Activated CD4-positive, alpha-beta T cell treated with anti-CD3 and anti-CD28 coated beads, Interleukin-2, amount 50 U/mL, for 24 hours (primary cell): Measurements from ENCODE around the gene OTUD4.
"Not testable (repeated sequence)": the region's sequence is repeated elsewhere in the genome, so short reads cannot be mapped to it uniquely, and the experiment has no call there.

Source experiments
- DNase-seq, 2 donors: peaks; one replicate each; pipeline ENCODE4 v3.0.0-alpha.2; 2020; ENCODE audit warnings: low read depth in 1 of 2, low spot score in 1 of 2

The OTUD4 gene, protein sequence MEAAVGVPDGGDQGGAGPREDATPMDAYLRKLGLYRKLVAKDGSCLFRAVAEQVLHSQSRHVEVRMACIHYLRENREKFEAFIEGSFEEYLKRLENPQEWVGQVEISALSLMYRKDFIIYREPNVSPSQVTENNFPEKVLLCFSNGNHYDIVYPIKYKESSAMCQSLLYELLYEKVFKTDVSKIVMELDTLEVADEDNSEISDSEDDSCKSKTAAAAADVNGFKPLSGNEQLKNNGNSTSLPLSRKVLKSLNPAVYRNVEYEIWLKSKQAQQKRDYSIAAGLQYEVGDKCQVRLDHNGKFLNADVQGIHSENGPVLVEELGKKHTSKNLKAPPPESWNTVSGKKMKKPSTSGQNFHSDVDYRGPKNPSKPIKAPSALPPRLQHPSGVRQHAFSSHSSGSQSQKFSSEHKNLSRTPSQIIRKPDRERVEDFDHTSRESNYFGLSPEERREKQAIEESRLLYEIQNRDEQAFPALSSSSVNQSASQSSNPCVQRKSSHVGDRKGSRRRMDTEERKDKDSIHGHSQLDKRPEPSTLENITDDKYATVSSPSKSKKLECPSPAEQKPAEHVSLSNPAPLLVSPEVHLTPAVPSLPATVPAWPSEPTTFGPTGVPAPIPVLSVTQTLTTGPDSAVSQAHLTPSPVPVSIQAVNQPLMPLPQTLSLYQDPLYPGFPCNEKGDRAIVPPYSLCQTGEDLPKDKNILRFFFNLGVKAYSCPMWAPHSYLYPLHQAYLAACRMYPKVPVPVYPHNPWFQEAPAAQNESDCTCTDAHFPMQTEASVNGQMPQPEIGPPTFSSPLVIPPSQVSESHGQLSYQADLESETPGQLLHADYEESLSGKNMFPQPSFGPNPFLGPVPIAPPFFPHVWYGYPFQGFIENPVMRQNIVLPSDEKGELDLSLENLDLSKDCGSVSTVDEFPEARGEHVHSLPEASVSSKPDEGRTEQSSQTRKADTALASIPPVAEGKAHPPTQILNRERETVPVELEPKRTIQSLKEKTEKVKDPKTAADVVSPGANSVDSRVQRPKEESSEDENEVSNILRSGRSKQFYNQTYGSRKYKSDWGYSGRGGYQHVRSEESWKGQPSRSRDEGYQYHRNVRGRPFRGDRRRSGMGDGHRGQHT

DNA sequence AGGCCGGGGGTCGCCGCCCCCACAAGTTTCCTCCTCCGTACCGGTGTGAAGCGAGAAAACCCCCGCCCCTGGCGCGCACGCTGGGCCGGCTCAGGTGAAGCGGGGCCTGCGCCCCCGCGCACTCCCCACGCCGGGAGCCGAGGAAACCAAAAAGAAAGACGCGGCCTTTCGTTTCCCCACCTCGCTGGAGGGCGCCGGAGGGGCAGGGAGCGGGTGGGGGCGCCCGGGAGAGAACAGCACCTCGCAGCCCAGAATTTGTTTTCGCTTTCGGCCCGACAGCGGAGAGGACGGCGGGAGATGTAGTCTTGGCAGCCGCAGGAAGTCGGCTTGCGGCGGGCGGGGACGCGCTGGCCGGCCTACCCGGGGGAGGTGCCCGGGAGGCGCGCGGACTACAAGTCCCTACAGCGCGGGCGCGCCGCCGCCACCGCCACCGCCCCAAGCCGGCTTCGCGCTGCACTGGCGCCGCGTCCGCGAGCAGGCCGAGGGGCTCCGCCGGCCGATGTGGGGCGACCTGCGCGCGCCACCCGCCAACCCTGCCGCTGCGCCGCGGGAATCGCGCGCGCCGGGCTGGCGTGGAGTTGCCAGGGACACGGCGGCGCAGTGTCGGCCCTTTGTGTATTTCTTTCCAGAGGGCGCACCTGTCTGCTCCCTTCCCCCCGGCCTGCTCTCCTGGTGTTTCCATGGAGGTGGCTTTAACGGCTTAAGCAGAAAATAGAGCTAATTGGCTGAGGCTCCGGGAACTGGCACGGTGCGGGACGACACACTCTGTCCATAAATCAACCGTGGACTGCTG lies at the start of gene OTUD4:
TSS of gene OTUD4 (minus strand) at position 292 of the 793 bp plus-strand sequence. CDS start 616 bp downstream, outside the sequence.
- peak; percentile 88 to 93 for DNase-seq

DNA sequence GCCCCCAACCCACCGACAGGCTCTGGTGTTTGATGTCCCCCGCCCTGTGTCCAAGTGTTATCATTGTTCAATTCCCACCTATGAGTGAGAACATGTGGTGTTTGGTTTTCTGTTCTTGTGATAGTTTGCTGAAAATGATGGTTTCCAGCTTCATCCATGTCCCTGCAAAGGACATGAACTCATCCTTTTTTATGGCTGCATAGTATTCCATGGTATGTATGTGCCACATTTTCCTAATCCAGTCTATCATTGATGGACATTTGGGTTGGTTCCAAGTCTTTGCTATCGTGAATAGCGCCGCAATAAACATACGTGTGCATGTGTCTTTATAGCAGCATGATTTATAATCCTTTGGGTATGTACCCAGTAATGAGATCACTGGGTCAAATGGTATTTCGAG lies 42.8 kb upstream of the OTUD4 start:
- not testable (repeated sequence) for DNase-seq

DNA sequence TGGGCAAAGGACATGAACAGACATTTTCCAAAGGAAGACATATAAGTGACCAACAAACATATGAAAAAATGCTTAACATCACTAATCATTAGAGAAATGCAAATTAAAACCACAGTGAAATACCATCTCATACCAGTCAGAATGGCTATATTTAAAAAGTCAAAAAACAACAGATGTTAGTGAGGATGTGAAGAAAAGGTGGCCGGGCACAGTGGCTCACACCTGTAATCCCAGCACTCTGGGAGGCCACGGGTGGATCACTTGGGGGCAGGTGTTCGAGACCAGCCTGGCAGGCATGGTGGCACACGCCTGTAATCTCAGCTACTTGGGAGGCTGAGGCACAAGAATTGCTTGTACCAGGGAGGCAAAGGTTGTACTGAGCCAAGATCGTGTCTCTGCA lies 41.1 kb upstream of the OTUD4 start:
- not testable (repeated sequence) for DNase-seq

DNA sequence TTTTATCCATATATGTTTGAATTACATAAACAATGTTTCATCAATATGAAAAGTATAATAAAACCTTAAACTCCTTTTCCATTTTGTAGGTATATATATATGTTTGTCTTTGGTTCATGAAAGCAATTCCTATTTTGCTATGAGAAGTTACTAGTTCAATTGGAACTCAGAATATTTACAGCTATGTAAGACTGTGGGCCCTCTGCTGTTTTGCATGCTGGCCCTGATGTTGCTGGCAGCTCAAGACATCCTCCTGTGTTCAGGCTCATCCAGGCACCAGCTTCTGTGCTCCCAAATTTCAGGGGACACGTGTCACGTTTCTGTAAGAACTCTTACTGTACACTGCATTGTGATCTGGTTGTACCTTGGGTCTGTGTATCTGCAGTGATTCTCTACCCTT lies 38.7 kb upstream of the OTUD4 start:
- DNase-seq: no peak

DNA sequence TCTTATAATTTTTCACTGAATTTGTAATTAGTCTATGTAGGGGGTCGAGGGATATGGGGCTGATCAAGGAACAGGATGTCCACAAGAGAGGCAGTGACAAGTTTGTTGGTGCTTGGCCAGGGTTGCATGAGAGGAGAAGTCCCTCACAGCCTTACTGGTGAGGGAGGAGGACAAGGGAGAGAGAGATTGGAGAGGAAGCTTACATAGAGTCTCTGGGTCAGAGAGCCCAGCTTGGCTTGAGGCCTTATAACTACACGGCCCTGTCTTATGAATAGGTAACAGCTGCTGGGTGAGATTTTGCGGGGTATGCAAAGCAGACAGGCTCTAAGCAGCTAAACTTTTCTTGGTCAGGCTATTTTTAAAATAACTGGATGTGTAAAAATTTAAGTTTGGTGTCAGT lies 37.9 kb upstream of the OTUD4 start:
- no peak for DNase-seq

DNA sequence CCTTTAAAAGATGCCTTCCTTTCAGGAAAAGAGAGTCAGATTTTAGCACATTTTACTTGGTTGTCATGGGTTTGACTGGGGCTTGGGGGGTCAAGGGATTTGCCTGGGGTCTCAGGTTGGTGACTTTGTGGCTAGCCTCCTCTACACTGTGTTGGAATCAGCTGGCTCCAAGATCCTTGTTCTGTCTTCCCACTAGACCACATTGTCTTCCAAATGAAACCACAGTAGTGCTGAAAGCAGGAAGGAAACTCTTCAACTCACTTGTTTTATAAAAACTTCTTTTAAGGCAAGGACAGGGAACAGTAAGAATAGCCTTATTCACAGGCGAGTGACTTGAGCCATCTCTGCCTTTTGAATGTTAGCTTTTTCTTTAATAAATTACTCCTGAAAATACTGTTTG lies 37.0 kb upstream of the OTUD4 start:
- no peak for DNase-seq

DNA sequence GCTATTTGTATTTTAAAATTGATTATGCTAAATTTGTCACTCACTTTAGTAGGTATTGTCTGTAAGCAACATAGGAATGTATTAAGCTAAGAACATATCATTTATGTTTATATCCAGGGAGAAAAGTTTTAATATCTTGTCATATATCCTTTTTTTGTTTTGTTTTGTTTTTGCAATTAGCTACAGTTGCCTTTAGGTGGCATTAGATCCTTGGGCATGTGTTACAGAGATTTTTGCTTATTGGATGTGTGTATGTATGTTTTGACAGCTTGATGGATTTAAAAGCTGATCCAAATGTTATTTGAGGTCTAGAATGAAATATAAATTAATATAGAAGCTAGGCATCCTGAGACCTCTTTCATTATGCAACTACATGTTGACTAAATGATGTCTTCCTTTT lies 36.1 kb upstream of the OTUD4 start:
- DNase-seq: no peak

DNA sequence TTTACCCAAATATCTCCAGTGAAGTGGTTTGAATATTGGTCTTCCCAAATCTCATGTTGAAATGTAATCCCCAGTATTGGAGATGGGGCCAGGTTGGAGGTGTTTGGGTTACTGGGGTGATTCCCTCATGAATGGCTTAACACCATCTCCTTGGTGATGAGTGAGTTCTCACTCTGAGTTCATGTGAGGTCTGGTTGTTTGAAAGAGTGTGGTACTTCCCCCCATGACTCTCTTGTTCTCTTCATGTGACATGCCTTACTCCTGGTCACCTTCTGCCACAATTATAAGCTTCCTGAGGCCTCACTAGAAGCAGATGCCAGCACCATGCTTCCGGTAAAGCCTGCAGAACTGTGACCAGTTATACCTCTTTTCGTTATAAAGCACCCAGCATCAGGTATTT lies 32.9 kb upstream of the OTUD4 start:
- DNase-seq: no peak

DNA sequence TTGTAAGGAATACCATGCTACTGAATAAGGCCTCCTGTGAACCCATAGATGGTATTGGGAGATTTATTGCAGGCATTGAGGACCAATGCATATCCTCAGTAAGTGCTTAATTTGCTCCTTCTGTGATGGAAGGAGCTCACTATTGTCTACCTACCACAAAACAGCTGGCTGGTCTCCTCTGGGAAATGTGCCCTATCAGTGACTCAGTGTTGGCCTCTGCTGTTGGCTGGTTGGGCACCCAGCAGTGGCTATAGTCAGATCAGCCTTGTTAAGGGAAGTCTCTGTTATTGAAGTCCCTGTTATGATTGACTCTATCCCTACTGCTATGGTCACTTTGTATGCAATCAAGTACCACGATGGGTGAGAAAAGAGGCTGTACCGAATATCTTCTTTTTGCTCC lies 27.5 kb upstream of the OTUD4 start:
- DNase-seq: no peak

DNA sequence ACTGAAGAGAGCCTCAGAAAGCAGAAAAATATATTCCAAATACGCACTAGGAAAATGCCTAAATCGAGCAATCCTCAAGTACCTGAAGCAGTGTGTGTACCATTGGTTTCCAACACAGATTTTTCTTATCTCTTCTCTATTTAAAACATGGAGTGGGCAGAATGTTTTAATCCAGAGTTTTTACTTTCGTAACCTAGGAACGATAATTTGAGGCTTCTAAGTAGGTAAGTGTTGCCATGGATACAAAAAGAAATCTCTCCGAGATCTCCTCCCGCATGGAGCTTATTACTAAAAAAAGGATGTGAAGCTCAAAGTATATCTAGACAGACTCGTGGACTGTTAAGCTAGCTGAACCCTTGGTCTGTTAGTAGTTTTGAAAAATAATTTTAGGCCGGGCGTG lies 23.0 kb upstream of the OTUD4 start:
- DNase-seq: no peak

DNA sequence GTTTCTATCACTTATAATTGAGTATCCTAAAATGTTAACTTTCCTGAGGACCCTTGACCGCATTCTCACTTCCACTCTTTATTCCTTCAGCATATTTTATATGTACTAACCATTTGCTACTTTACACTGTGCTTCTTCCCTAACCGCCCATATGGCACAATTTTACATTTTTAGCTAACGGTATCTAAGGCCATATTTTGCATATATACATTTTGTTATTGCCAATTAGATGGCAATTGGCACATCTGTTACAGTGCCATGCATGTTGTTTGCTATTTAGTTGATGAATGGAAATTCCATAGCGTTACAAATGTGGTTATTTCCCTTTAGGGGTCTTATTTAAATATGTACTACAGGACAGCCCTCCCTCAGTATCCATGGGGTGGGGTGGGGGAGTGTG lies 20.0 kb upstream of the OTUD4 start:
- no peak for DNase-seq

DNA sequence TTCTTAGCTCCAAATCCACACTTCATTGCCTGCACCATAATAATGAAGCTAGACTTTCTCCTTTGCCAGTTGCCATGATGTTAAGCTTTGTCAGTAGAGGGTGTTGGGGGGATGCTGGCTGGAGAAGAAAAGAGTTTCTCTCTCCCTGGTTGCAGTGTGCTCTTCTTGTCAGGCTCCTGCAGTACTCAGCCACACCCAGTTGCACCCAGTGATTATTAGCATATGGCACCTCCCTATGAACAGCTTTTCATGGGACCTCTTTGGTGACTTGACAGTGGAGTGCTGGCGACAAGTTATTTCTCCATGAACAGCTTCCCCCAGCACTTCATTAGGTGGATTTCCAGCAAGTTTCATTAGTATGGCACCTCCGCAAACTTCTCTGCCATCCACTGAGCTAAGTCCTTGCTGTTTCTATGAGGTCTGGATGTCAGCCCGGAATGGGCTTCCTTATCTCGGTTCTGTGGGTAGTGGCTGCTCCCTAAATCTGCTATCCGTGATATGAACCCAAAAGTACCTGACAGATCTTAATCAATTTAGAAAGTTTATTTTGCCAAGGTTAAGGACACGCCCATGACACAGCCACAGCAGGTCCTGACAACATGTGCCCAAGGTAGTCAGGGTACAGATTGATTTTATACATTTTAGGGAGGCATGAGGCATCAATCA lies 18.8 kb upstream of the OTUD4 start:
- DNase-seq: no peak

DNA sequence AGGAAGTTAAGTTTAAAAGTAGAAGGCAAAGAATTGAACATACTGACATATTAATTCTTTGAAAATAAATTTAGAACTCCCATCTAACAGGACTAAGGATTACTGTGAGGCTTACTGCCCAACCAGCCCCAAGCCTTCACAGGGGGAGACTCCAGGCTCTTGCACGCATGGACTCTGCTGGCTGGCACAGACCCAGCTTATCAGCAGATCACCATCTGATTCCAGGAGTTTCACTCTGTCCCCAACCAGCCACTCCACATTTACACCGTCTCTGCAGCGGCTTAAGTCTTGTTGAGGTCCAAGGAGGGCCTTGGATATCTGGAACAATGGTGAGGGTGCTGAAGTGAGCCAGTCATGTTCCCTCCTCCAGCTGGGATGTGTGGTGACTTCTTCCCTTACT lies 16.4 kb upstream of the OTUD4 start:
- DNase-seq: no peak

DNA sequence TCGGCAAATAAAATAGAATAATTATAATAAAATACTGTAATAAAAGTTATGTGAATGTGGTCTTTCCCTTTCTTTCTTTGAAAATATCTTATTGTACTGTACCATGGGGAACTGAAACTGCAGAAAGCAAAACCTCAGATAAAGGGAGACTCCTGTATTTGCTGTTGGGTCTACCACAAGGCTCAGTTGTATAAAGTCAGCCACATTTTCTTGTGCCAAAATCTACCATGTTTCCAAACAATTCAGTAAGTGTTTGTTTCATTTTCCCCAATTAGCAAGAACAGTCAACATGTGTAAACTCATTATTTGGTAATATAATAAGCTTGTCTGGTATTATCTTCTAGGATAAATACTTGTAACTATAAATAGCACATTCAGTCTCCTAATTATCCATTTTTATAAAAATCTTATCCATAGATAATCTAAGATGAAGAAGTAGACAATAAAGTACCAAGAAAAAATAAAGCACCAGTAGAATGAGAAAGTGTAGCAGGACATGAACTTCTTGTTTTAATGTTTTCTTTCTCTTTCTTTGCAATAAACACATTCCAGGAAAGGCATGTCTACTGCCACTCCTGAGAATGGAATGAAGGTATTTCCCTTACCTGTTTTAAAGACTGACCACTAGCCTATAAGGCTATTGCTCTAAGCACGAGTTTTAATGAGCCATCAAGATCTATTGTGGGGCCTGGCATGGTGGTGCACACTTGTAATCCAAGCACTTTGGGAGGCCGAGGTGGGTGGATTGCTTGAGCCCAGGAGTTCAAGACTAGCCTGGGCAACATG lies 15.0 kb upstream of the OTUD4 start:
- DNase-seq: no peak

DNA sequence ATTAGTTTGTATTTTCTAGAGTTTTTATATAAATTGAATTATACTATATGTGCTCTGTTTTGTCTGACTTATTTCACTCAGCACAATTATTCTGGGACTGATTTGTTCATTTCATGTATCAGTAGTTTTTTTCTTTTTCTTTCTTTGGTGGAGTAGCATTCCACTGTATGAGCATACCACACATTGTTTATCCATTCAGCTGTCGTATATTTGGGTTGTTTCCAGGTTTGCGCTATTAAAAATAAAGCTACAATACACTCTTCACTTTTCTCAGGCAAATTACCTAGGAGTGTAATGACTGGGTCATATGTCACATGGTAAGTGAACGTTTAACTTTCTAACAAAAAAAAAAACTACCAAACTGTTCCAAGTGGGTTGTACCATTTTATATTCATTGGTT lies 9.6 kb upstream of the OTUD4 start:
- DNase-seq: no peak

DNA sequence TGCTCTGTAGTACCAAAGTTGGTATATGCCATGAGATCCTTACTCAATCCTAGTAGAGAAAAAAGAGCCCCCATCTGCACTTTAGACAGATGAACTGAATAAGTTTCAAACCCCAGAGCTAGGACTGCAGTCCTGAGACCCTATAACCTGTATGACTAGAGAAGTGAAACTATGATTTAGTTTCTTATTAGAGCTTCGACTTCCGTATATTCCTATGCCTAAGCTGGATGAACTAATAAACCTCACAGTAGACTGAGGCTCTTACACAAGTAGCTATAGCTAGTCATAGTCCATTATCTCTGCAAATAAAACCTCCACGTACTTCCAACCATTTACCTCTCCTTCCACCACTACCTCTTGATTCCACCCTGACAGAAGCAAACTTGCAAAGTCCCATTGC lies 6.3 kb upstream of the OTUD4 start:
- DNase-seq: no peak

DNA sequence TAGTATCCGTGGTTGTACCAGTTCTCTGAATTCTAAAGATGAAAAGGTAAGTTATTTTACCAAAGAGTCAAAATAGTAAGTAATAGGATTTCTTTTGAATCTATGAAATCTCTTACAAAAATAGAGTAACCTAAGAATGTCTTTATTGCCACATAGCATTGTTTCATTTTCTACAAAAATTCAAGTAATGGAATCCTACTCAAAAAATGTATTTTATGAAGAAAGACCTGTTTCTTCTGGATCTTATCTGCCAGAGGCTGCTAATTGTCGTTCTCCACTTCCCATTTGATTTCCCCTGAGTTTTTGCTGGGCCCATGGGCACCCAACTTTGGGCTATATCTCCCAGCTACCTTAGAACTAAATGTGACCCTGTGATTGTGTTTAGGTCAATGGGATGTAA lies 3.2 kb upstream of the OTUD4 start:
- DNase-seq: no peak

DNA sequence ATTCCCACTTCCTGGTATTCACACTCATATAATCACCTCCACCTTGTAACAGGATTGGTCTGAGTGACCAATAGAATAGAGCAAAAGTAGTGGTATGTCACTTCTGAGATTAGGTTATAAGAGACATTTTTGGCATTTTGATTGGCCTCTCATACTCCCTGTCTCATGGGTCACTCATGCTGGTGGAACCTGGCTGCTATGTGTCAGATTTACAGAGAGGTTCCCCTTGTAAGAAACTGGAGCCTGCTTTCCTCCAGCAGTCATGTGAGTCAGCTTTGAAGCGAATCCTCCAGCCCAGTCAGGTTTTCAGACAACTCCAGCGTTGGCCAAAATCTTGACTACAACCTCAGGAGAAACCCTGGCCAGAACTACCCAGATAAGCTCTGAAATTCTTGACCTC lies 2.6 kb upstream of the OTUD4 start:
- DNase-seq: no peak

DNA sequence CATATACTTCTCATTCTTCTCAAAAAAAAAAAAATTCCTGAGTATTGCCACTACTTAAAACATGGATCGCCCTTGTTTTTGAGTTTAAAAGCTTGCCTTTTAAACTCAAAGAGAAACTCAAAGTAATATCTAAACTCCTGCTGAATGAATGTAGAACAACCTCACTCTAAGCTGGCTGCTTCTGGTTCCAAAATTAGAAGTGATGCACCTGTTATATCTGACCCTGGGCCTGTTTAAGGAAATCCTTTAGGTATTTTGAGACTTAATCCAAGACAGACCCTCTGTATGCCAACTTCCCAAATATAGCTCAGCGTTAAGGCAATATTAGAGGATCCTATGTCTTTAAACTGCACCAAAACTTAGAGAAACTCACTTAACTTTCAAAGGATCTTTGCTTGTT lies 1.8 kb upstream of the OTUD4 start:
- DNase-seq: no peak

DNA sequence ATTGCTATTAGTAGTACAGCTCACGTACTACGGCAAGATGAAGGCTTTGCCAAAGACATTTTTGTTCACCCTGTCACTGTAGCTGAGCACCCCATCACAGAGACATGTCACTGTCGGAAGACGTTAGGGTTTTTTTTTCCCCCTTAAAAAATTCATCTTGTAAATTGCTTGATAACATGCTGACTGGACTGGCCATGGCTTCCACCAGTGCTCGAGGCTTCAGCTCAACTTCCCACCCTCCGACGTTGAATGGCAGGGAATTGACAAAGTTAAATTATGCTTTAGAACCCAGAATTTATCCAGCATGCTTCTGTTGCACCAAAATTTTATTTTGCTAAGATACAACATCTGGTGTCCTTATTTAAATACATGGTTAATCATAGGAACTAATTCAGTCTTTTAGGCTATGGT lies 707 bp upstream of the OTUD4 start:
- no peak for DNase-seq
